Mammary epithelial cell (primary cell): ENCODE measurements around the gene LRRC36.

Experiments used
- CTCF ChIP-seq, 2 donors: IDR thresholded peaks in 1 of 2; conservative IDR thresholded peaks in 1 of 2; 2 replicates each; pipeline ENCODE4 v1.5.1; 2011 to 2012; ENCODE audit warnings: inconsistent platforms in 2 of 2, low read length in 2 of 2, mild to moderate bottlenecking in 2 of 2, control low read depth in 1 of 2, low read depth in 1 of 2; ENCODE audit not compliant: insufficient read depth in 1 of 2; ENCODE audit errors: extremely low read depth in 1 of 2
- EZH2 ChIP-seq: IDR thresholded peaks from 2 replicates; pipeline ENCODE4 v1.6.1; 2012; ENCODE audit warnings: low read length, inconsistent platforms, borderline replicate concordance

DNA sequence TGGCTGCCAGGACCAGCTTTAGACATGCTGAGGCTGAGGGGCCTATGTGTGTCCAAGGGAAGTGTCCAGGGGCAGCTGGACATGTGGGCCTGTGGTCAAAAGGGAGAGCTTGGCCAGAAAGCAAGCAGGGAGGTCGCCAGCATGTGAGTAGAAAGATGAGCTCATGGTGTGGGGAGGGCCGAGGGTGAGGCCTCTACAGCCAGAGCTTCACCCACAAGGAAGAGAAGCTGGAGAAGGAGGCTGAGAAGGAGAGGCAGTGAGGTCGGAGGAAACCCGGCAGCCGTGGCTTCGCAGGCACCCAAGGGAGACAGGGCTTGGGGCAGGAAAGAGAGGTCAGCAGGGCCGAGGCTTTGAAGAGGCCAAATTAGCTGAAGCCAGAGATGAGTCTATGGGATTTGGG, 100.3 kb downstream of the LRRC36 start:
- TF ChIP-seq CTCF (conservative IDR thresholded peaks at IDR 0.05 in 1 of 2, IDR thresholded peaks at IDR 0.05 in 1 of 2; ENCODE audit: extremely low read depth in 1 of 2, insufficient read depth in 1 of 2, low read depth in 1 of 2, low read length in 2 of 2) (no peak), EZH2 (no peak)
